Endothelial cell of umbilical vein (primary cell): ENCODE data around the gene ANXA9.

Experiments
- POLR2A ChIP-seq: IDR thresholded peaks from 2 replicates; pipeline ENCODE4 v1.6.1; 2012; ENCODE audit warnings: low read depth, mild to moderate bottlenecking, control low read depth, low read length
- POLR2AphosphoS5 ChIP-seq: IDR thresholded peaks from 2 replicates; pipeline ENCODE4 v1.6.1; 2012; ENCODE audit warnings: low read depth, mild to moderate bottlenecking, control low read depth, low read length, moderate library complexity; ENCODE audit not compliant: insufficient read depth
- TF ChIP-seq, protein P1 (sequence below), 2 donors: IDR thresholded peaks; 1 replicate in 1 of 2; 2 replicates in 1 of 2; pipeline ENCODE4 v1.5.1; 2011; ENCODE audit warnings: low read length in 2 of 2, mild to moderate bottlenecking in 2 of 2, moderate library complexity in 2 of 2, control low read depth in 1 of 2, inconsistent platforms in 1 of 2, low read depth in 1 of 2; ENCODE audit not compliant: insufficient read depth in 1 of 2; ENCODE audit errors: extremely low read depth in 1 of 2

- TF ChIP-seq, protein P1, sequence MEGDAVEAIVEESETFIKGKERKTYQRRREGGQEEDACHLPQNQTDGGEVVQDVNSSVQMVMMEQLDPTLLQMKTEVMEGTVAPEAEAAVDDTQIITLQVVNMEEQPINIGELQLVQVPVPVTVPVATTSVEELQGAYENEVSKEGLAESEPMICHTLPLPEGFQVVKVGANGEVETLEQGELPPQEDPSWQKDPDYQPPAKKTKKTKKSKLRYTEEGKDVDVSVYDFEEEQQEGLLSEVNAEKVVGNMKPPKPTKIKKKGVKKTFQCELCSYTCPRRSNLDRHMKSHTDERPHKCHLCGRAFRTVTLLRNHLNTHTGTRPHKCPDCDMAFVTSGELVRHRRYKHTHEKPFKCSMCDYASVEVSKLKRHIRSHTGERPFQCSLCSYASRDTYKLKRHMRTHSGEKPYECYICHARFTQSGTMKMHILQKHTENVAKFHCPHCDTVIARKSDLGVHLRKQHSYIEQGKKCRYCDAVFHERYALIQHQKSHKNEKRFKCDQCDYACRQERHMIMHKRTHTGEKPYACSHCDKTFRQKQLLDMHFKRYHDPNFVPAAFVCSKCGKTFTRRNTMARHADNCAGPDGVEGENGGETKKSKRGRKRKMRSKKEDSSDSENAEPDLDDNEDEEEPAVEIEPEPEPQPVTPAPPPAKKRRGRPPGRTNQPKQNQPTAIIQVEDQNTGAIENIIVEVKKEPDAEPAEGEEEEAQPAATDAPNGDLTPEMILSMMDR (IDR thresholded peaks at IDR 0.05; ENCODE audit: extremely low read depth in 1 of 2, insufficient read depth in 1 of 2, low read depth in 1 of 2, low read length in 2 of 2) = no peak
- no peak for TF ChIP-seq POLR2A
- TF ChIP-seq POLR2AphosphoS5 = no peak
Measured at GRCh38 chr1:150969626-150970025, 12.5 kb upstream of the ANXA9 start.
